Panc1 (cell line): ENCODE data around the gene TNFAIP3.

ENCODE experiments used
- CTCF ChIP-seq: fragments of 450-650 bp; IDR thresholded peaks from 2 replicates; pipeline ENCODE4 v1.5.1; 2017; ENCODE audit warnings: mild to moderate bottlenecking
- POLR2AphosphoS5 ChIP-seq: IDR thresholded peaks from 2 replicates; pipeline ENCODE4 v1.6.1; 2012; ENCODE audit warnings: mild to moderate bottlenecking, low read depth, low read length, moderate library complexity

GRCh38 chr6:137832110-137832509 lies 34.9 kb upstream of the TNFAIP3 start:
- TF ChIP-seq CTCF (no peak), POLR2AphosphoS5 (no peak)
